HG02610 (cell line): ENCODE data around the gene KATNB1.

Experiments
- ATAC-seq: cut with Tn5 transposase; IDR thresholded peaks from one replicate; pipeline ENCODE4 v1.9.1; 2021; ENCODE audit warnings: mild to moderate bottlenecking, moderate library complexity; ENCODE audit not compliant: unreplicated experiment

The KATNB1 gene

GRCh38 chr16:57802341-57803133, 67.0 kb downstream of the KATNB1 start, which contains the start of gene KIFC3:
TSS of gene KIFC3 (minus strand) at chr16:57802491. CDS start at chr16:57798243, 4,248 bp downstream.
- peak; percentile 44 for ATAC-seq

- ATAC-seq: no peak
Observed at GRCh38 chr16:57803134-57803990, 67.8 kb downstream of the KATNB1 start.

GRCh38 chr16:57804111-57804837, 68.7 kb downstream of the KATNB1 start:
- no peak for ATAC-seq

GRCh38 chr16:57805176-57805575, 69.6 kb downstream of the KATNB1 start:
- ATAC-seq: no peak
